ENCODE data around the gene GCKR.
A peak's percentile ranks its signal among the peaks of the same experiment; 100 is the strongest.

GCKR gene

GRCh38 chr2:27496357-27497287, at the start of gene GCKR:
TSS of gene GCKR (plus strand) at chr2:27496839. CDS start at chr2:27496905, 66 bp downstream.
- DNase-seq, result no peak

GRCh38 chr2:27448381-27448780, 48.3 kb upstream of the GCKR start:
- no peak for DNase-seq

GRCh38 chr2:27451095-27451494, 45.5 kb upstream of the GCKR start:
- no peak for DNase-seq

- no peak for DNase-seq
Observed at GRCh38 chr2:27453968-27454367, 42.7 kb upstream of the GCKR start.

GRCh38 chr2:27461118-27461517, 35.5 kb upstream of the GCKR start:
- DNase-seq, result peak; percentile 10

- no peak for DNase-seq
Observed at GRCh38 chr2:27464443-27464842, 32.2 kb upstream of the GCKR start.

GRCh38 chr2:27471961-27472360, 24.7 kb upstream of the GCKR start:
- DNase-seq, result no peak

- DNase-seq, result no peak
Observed at GRCh38 chr2:27485496-27485895, 11.1 kb upstream of the GCKR start.

- DNase-seq, result peak; percentile 1
Observed at GRCh38 chr2:27489118-27489497, 7.5 kb upstream of the GCKR start.

GRCh38 chr2:27489498-27490397, 6.9 kb upstream of the GCKR start, which contains the start of gene IFT172:
TSS of gene IFT172 (minus strand) at chr2:27489743. CDS start at chr2:27489653, 90 bp downstream.
- peak; percentile 97 for DNase-seq

- no peak for DNase-seq
Observed at GRCh38 chr2:27492557-27492956, 4.1 kb upstream of the GCKR start.

- no peak for DNase-seq
Observed at GRCh38 chr2:27493948-27494283, 2.7 kb upstream of the GCKR start.

- DNase-seq, result no peak
Observed at GRCh38 chr2:27494284-27494943, 2.2 kb upstream of the GCKR start.

GRCh38 chr2:27494944-27495554, 1.6 kb upstream of the GCKR start, which contains the start of gene FNDC4:
TSS of gene FNDC4 (minus strand) at chr2:27495200. CDS start at chr2:27494679, 521 bp downstream.
- no peak for DNase-seq

GRCh38 chr2:27495840-27496356, 741 bp upstream of the GCKR start:
- no peak for DNase-seq

GRCh38 chr2:27497288-27497627, 619 bp downstream of the GCKR start:
- DNase-seq, result no peak

GRCh38 chr2:27498975-27499374, 2.3 kb downstream of the GCKR start:
- DNase-seq, result no peak

GRCh38 chr2:27501042-27501441, 4.4 kb downstream of the GCKR start:
- peak; percentile 31 for DNase-seq

GRCh38 chr2:27502142-27502541, 5.5 kb downstream of the GCKR start:
- DNase-seq, result no peak

- DNase-seq, result no peak
Observed at GRCh38 chr2:27506587-27506986, 9.9 kb downstream of the GCKR start.

- no peak for DNase-seq
Observed at GRCh38 chr2:27507293-27507692, 10.7 kb downstream of the GCKR start.

GRCh38 chr2:27509326-27509725, 12.7 kb downstream of the GCKR start:
- peak; percentile 19 for DNase-seq

Measured in NCI-H1092 treated with DMSO at 0.1 percent for 48 hours (cell line).